ENCODE data around the gene XRCC5.
A peak's percentile ranks its signal among the peaks of the same experiment; 100 is the strongest.
"Not testable (repeated sequence)": the region's sequence is repeated elsewhere in the genome, so short reads cannot be mapped to it uniquely, and the experiment has no call there.

Gene XRCC5

GRCh38 chr2:216134958-216135541 lies 25.9 kb downstream of the XRCC5 start:
- no peak for TF ChIP-seq CTCF (IDR thresholded peaks at IDR 0.05; ENCODE audit: insufficient read depth, low read depth, low read length, missing control alignments)
- DNase-seq (ENCODE audit: low read depth), result no peak
- H3K4me3 ChIP-seq (ENCODE audit: low read depth, low read length), result no peak overlapping the region

GRCh38 chr2:216139884-216140283 lies 30.7 kb downstream of the XRCC5 start:
- no peak overlapping the region for H3K4me3 ChIP-seq (ENCODE audit: low read depth, low read length)
- peak; percentile 37 for TF ChIP-seq CTCF (IDR thresholded peaks at IDR 0.05; ENCODE audit: insufficient read depth, low read depth, low read length, missing control alignments)
- peak; percentile 50 for DNase-seq (ENCODE audit: low read depth)

DNA sequence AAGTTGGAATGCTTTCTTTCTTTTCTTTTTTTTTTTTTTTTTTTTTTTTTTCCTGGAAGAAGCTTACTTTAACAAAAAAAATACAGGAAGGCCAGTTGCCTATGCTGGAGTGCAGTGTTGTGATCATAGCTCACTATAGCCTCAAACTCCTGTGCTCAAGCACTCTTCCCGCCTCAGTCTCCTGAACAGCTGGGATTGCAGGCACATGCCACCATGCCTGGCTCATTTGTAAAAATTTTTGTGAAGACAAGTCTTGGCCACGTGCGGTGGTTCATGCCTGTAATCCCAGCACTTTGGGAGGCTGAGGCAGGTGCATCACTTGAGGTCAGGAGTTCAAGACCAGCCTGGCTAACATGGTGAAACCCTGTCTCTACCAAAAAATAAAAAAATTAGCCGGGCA lies 32.4 kb downstream of the XRCC5 start:
- not testable (repeated sequence) for DNase-seq (ENCODE audit: low read depth); H3K4me3 ChIP-seq (ENCODE audit: low read depth, low read length)

GRCh38 chr2:216142540-216142939 lies 33.4 kb downstream of the XRCC5 start:
- DNase-seq (ENCODE audit: low read depth), result peak; percentile 90
- TF ChIP-seq CTCF (IDR thresholded peaks at IDR 0.05; ENCODE audit: insufficient read depth, low read depth, low read length, missing control alignments), result no peak
- H3K4me3 ChIP-seq (ENCODE audit: low read depth, low read length), result peak overlapping the region; percentile 12; the same call in 1 of the 2 replicates

- TF ChIP-seq CTCF (IDR thresholded peaks at IDR 0.05; ENCODE audit: insufficient read depth, low read depth, low read length, missing control alignments), result no peak
- DNase-seq (ENCODE audit: low read depth), result no peak
- H3K4me3 ChIP-seq (ENCODE audit: low read depth, low read length), result no peak overlapping the region
Measured at GRCh38 chr2:216144372-216144771, 35.2 kb downstream of the XRCC5 start.

GRCh38 chr2:216144857-216145256 lies 35.7 kb downstream of the XRCC5 start:
- no peak for TF ChIP-seq CTCF (IDR thresholded peaks at IDR 0.05; ENCODE audit: insufficient read depth, low read depth, low read length, missing control alignments)
- H3K4me3 ChIP-seq (ENCODE audit: low read depth, low read length), result no peak overlapping the region
- no peak for DNase-seq (ENCODE audit: low read depth)

GRCh38 chr2:216146573-216146972 lies 37.4 kb downstream of the XRCC5 start:
- DNase-seq (ENCODE audit: low read depth), result no peak
- H3K4me3 ChIP-seq (ENCODE audit: low read depth, low read length), result no peak overlapping the region
- TF ChIP-seq CTCF (IDR thresholded peaks at IDR 0.05; ENCODE audit: insufficient read depth, low read depth, low read length, missing control alignments), result no peak

All from GM12865 (cell line).